GM21737 (cell line): ENCODE results near the gene KRTAP5-2.

Experiments
- ATAC-seq: cut with Tn5 transposase; IDR thresholded peaks from one replicate; pipeline ENCODE4 v1.9.1; 2021; ENCODE audit warnings: mild to moderate bottlenecking, moderate library complexity; ENCODE audit not compliant: unreplicated experiment

KRTAP5-2 gene

GRCh38 chr11:1568441-1568911 is 29.6 kb downstream of the KRTAP5-2 start:
- no peak for ATAC-seq

- no peak for ATAC-seq
Measured at GRCh38 chr11:1567721-1568100, 30.4 kb downstream of the KRTAP5-2 start.

- no peak for ATAC-seq
Measured at GRCh38 chr11:1567052-1567720, 30.9 kb downstream of the KRTAP5-2 start.

GRCh38 chr11:1566381-1567051 is 31.6 kb downstream of the KRTAP5-2 start:
- no peak for ATAC-seq

GRCh38 chr11:1565904-1566247 is 32.2 kb downstream of the KRTAP5-2 start:
- ATAC-seq: no peak

GRCh38 chr11:1565173-1565903 is 32.8 kb downstream of the KRTAP5-2 start:
- ATAC-seq: no peak

- no peak for ATAC-seq
Measured at GRCh38 chr11:1564535-1565172, 33.4 kb downstream of the KRTAP5-2 start.

- ATAC-seq: no peak
Measured at GRCh38 chr11:1563697-1564534, 34.2 kb downstream of the KRTAP5-2 start.

GRCh38 chr11:1563149-1563638 is 34.9 kb downstream of the KRTAP5-2 start:
- no peak for ATAC-seq

GRCh38 chr11:1562469-1563148 is 35.5 kb downstream of the KRTAP5-2 start:
- no peak for ATAC-seq

- ATAC-seq: no peak
Measured at GRCh38 chr11:1561955-1562354, 36.1 kb downstream of the KRTAP5-2 start.

GRCh38 chr11:1561266-1561665 is 36.8 kb downstream of the KRTAP5-2 start:
- ATAC-seq: no peak

- ATAC-seq: no peak
Measured at GRCh38 chr11:1560649-1561251, 37.3 kb downstream of the KRTAP5-2 start.

- ATAC-seq: no peak
Measured at GRCh38 chr11:1560002-1560648, 38.0 kb downstream of the KRTAP5-2 start.

GRCh38 chr11:1559111-1559951 is 38.8 kb downstream of the KRTAP5-2 start:
- ATAC-seq: no peak

- ATAC-seq: no peak
Measured at GRCh38 chr11:1558775-1559110, 39.4 kb downstream of the KRTAP5-2 start.

GRCh38 chr11:1557904-1558774 is 40.0 kb downstream of the KRTAP5-2 start:
- no peak for ATAC-seq
